AG10803 (cell line): ENCODE results near the gene NANP.

Experiments used
- DNase-seq: peaks from one replicate; pipeline ENCODE4 v3.0.0; 2010; ENCODE audit warnings: low read depth
- H3K4me3 ChIP-seq: 2 replicates; pipeline ENCODE4 v1.5.1; 2011; ENCODE audit warnings: mild to moderate bottlenecking, low read length, control low read depth
- CTCF ChIP-seq: conservative IDR thresholded peaks from 2 replicates; pipeline ENCODE4 v1.5.1; 2011; ENCODE audit warnings: mild to moderate bottlenecking, low read length, control low read depth, inconsistent platforms

The NANP gene

DNA sequence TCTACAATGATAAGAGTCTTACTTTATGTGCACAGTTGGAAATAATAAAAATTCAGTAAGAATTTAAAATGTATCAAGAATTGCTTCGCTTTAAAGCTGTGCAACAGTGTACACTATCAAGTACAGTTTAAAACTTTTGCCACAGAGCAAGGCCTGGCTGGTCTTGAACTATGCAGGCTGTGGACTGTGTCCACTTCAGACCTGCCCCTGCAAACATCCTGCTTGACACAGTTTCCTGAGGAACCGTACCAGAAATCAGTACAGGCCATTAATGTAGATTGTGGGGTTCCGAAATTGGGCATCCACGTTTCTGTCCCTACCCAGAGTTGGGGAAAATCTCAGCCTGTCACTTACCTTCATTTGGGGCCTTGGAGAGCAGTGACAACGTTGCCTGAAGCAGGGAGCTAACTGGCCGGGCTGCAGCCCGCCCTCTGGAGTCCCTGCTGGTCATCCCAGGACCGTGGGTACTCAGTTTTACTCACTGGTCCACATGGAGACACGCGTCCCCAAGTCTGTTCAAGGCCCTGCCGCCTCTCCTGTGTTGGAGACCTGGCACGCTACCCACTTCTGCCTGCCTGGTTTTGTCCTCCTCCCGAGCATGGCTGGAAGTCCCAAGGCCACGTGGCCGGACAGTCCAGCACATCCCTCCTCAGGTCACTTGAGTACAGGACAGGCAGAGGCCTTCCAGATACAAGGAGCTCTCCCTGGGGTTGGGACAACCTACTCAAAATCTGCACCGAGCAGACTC is 46.9 kb downstream of the NANP start:
- TF ChIP-seq CTCF: no peak
- no peak for DNase-seq
- no peak overlapping the region for H3K4me3 ChIP-seq

GRCh38 chr20:25574411-25574810 is 49.4 kb downstream of the NANP start:
- peak; percentile 28 for DNase-seq
- no peak overlapping the region for H3K4me3 ChIP-seq
- peak; percentile 33 for TF ChIP-seq CTCF

DNA sequence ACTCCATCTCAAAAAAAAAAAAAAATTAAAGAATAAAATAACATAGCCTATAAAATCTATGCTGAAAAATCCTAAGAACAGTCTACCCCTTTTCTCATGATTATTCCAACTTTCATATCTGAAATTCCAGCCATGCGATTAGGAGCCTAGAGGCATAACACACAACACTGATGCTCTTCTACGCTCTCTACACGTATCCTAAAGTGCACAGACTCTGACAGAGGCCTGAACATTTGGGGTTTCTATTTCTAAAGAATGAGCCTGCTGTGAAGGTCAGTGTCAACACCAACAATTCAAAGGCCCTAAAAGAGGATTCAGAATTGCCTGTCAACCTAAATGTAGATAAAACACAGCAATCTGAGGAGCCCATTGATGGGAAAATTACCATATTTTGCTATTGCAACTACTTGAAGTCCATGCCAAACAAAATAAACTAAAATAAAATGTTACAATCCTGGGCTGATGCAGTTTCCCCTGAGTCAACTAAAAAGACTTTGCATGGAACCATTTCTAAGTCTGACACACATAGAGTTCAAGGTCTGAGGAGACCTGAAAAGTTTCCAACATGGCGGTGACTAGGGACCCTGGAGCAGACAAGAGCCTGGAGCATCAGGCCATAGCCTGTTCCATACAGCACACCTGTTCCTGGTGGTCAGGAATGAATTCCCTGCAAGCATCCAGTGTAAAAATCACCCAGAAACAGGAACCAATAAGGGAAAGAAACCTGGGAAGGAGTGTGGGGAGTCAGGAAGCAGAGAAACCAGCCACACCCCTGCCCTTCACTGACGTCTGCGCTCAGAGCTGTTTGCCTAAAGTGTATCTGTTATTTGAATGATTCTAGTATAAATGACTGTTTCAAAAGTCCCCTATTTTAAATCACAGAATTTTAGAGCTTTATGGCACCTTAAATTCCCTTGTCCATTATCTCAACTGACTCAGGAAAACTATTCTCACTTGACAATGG is 50.2 kb downstream of the NANP start:
- no peak overlapping the region for H3K4me3 ChIP-seq
- peak; percentile 37 for DNase-seq
- no peak for TF ChIP-seq CTCF

- no peak for TF ChIP-seq CTCF
- DNase-seq: no peak
- no peak overlapping the region for H3K4me3 ChIP-seq
Measured at GRCh38 chr20:25571817-25572216, 52.0 kb downstream of the NANP start.

DNA sequence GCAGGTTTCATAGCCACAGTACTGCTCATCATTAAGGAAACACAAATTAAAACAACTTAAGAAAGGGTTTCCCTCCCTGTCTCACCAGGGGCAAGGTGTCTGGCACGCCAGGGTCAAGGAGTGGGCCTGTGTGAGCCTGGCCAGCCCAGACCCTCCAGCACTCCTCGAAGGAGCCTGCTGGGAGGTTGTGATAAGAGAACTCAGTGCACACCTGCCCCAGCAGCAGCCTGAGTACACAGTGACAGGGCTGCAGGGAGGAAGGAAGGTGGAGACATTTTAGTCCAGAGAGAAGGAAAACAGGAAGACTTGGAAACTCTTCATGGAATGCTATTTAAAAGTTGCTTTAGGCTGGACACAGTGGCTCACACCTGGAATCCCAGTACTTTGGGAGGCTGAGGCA is 52.6 kb downstream of the NANP start:
- DNase-seq: no peak
- TF ChIP-seq CTCF: no peak
- no peak overlapping the region for H3K4me3 ChIP-seq

DNA sequence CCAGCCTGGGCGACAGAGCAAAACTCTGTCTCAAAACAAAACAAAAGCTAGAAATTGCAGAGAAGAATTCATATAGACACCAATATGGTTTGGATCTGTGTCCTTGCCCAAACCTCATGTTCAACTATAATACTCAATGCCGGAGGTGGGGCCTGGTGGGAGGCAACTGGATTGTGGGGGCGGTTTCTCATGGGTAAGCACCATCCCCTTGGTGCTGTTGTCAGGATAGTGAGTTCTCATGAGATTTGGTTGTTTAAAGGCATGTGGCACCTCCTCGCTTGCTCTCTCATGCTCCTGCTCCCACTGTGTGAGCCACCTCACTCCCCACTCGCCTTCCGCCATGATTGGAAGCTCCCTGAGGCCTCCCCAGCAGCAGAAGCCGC is 53.7 kb downstream of the NANP start:
- no peak for DNase-seq
- TF ChIP-seq CTCF: no peak

More for the DNA sequence above, 53.7 kb downstream of the NANP start:
- no peak overlapping the region for H3K4me3 ChIP-seq
